Tibial nerve (tissue), 4 donors: ENCODE measurements around the gene CLIC6.
"Not testable (repeated sequence)": the region's sequence is repeated elsewhere in the genome, so short reads cannot be mapped to it uniquely, and the experiment has no call there.

Source experiments
- CTCF ChIP-seq, 5 experiments: fragments of 200-600 bp in 3 of 5; fragments of 450-650 bp in 2 of 5; sonication (generic) in 3 of 5; IDR thresholded peaks; one replicate each; pipeline ENCODE4 v1.5.1; 2016 to 2019; ENCODE audit warnings: antibody characterized with exemption in 5 of 5, mild to moderate bottlenecking in 3 of 5, moderate library complexity in 2 of 5
- EP300 ChIP-seq, 2 donors: sonication (generic); formaldehyde crosslinking; IDR thresholded peaks; one replicate each; pipeline ENCODE4 v1.6.1; 2017; ENCODE audit warnings: antibody characterized with exemption in 2 of 2, mild to moderate bottlenecking in 1 of 2
- POLR2A ChIP-seq, 2 donors: fragments of 450-650 bp; IDR thresholded peaks; one replicate each; pipeline ENCODE4 v1.6.1; 2017; ENCODE audit warnings: antibody characterized with exemption in 2 of 2, mild to moderate bottlenecking in 2 of 2, moderate library complexity in 2 of 2

DNA sequence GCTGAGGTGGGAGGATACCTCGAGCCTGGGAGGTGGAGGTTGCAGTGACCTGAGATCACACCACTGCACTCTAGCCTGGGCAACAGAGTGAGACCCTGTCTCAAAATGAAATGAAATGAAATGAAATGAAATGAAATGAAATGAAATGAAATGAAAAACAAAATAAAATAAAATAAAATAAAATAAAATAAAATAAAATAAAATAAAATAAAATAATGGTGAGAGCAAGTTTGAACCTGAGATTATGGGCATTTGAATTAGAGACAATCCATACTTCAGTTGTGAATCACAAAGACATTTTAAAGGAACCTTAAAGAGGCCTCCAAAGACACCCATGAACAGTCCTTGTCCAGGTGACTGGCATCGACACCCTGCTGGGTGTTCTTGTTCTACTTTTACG is 49.7 kb downstream of the CLIC6 start:
- not testable (repeated sequence) for TF ChIP-seq CTCF, POLR2A, EP300 (IDR thresholded peaks at IDR 0.05)
